GM19043 (cell line): ENCODE results near the gene OR2C3.

Experiments
- ATAC-seq: cut with Tn5 transposase; IDR thresholded peaks from one replicate; pipeline ENCODE4 v1.9.1; 2021; ENCODE audit warnings: low read depth; ENCODE audit not compliant: unreplicated experiment

Gene OR2C3

GRCh38 chr1:247536340-247536739 lies at the start of gene OR2C3:
Gene OR2C3 (minus strand): TSS chr1:247536440. CDS start chr1:247532511, 3,929 bp downstream.
- no peak for ATAC-seq

GRCh38 chr1:247578946-247579460 lies 42.8 kb upstream of the OR2C3 start:
- no peak for ATAC-seq

GRCh38 chr1:247576514-247576913 lies 40.3 kb upstream of the OR2C3 start:
- ATAC-seq = no peak

GRCh38 chr1:247574664-247575063 lies 38.4 kb upstream of the OR2C3 start:
- ATAC-seq = no peak

- ATAC-seq = no peak
Observed at GRCh38 chr1:247574236-247574635, 38.0 kb upstream of the OR2C3 start.

GRCh38 chr1:247562198-247562597 lies 26.0 kb upstream of the OR2C3 start:
- no peak for ATAC-seq

- no peak for ATAC-seq
Observed at GRCh38 chr1:247561711-247562110, 25.5 kb upstream of the OR2C3 start.

GRCh38 chr1:247557926-247558674 lies 21.9 kb upstream of the OR2C3 start:
- no peak for ATAC-seq

GRCh38 chr1:247552231-247552630 lies 16.0 kb upstream of the OR2C3 start:
- ATAC-seq = no peak

DNA sequence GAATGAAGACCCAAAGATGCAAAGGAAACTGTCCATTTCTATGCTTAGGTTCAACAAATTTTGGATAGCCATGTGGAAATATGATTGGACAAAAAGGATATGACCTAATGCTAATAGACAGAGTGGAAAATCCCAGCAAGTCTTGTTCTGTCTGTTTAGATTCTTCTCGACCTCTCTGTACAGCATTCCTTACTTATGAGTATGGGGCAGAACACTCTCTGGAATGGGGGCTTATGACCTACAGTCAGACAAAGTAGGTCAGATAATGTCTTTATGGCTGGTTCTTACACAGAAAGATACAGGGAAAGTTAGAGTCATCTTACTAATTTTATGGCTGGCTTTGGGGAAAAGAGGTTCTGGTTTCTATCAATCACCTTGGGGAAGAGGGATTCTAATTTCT lies 15.5 kb upstream of the OR2C3 start:
- no peak for ATAC-seq

DNA sequence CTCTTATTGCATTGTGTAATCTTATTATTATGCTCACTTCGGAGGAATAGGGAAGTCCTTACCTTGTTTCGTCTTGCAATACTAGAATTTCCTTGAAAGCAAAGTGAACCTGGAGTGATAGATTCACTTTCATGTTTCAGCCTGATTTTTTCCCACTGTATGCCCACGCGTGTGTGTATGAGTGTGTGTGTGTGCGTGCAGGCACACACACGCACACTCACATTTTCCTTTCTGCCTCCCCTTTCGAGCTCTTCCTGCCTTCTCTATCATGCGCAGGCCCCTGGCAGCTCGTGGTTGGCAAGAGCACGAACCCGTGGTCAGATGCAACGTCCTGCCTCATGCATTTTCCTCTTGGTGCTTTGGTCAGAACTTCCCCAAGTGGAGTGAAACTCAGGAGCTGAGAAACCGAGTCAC lies 12.5 kb upstream of the OR2C3 start, which contains the start of gene GCSAML:
TSS of gene GCSAML (plus strand) at position 366 of the 414 bp plus-strand sequence. CDS start 58 bp downstream, outside the sequence.
- ATAC-seq = no peak

GRCh38 chr1:247548092-247548491 lies 11.9 kb upstream of the OR2C3 start:
- no peak for ATAC-seq

DNA sequence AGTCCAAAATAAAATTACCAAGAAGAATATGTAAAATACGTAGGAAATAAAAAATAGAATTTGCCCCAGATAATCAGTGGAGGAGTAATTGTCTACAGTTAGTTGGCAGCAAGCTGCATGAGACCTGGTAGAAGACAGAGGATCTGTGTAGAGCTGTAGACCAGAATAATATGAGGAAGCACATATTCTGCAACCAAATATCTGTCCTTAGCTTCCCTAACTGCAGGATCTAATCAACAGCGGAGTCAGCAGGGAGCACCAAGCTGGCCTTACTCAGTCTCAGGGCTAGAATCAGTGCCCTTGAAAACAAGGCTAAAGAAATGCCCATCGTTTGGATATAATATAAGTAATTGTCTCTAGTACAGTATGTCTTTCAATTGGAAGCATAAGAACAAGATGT lies 6.6 kb upstream of the OR2C3 start:
- no peak for ATAC-seq

DNA sequence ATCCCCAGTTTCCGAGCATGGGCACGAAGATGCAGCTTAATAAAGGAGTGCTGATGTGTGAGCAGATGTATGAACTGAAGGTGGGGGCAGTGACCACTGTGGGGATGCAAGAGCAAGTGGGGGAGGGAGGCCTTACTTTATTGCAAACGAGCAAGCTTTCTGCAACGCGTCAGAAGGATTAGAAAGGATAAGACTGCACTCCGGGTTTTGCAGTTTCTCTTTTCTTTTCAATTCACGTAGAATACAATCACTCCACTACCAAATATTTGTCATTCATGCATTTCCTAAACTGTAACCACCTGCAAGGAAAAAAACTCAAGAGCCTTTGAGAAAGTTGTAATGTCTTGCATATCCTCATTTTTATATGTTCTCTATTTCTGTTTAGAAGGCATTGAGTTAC lies 4.3 kb upstream of the OR2C3 start:
- no peak for ATAC-seq

- no peak for ATAC-seq
Observed at GRCh38 chr1:247539215-247539614, 3.0 kb upstream of the OR2C3 start.

DNA sequence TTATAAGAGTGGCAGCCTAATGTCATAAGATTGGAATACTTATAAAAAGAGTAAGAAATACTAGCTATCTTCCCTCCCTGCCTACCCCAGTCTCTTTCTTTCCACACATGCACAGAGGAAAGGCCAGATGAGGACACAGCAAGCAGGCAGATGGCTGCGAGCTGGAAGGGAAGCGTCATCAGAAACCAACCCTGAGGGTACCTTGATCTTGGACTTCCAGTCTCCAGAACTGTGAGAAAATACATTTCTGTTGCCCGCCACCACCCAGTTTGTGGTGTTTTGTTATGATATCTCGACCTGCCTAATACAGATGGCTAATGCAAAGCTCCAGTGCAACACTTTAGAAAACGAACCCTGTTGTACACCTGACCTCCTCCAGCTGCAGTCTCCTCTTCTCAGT lies 2.3 kb upstream of the OR2C3 start:
- ATAC-seq = no peak

DNA sequence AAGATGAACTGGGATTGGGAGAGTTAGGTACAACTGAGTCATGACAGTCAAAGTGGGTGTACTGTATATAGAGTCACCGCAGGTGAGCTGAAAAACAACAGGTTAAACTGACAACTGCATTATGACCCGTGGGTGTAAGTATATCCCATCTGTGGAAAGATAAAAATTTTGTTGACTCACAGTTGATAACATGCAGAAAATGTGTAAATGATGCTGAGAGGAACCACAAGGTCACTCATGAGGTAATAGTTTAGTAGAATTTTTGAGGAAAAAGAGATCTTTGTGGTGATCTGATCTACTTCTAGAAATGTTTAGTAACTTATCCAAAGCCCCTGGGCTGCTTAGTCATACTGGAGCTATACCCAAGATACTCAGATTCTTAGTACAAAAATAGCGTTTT lies 838 bp downstream of the OR2C3 start:
- no peak for ATAC-seq

- no peak for ATAC-seq
Observed at GRCh38 chr1:247531937-247532336, 4.3 kb downstream of the OR2C3 start.

- no peak for ATAC-seq
Observed at GRCh38 chr1:247530785-247531184, 5.5 kb downstream of the OR2C3 start.

DNA sequence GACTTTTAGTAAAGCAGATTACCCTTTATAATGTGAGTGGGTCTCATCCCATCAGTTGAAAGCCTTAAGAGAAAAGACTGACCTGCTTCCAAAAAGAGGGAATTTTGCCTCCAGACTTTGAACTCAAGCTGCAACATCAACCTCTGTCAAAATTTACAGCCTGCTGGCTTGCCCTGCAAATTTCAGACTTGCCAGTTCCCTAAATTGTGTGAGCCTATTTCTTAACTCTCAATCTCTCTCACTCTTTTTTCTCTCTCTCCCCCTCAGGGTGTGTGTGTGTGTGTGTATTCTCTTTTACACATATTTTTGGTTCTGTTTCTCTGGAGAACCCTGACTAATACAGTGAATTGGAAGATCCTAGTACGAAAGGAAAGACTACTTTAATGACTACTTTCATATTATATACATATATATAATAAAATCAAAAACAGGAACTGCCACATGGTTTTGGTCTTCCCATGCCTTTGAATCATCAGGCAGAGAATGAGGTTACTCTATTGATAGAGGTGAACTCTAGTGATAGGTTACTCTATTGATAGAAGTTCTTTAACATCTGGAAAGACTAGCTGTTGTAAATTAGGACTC lies 6.4 kb downstream of the OR2C3 start:
- ATAC-seq = no peak

DNA sequence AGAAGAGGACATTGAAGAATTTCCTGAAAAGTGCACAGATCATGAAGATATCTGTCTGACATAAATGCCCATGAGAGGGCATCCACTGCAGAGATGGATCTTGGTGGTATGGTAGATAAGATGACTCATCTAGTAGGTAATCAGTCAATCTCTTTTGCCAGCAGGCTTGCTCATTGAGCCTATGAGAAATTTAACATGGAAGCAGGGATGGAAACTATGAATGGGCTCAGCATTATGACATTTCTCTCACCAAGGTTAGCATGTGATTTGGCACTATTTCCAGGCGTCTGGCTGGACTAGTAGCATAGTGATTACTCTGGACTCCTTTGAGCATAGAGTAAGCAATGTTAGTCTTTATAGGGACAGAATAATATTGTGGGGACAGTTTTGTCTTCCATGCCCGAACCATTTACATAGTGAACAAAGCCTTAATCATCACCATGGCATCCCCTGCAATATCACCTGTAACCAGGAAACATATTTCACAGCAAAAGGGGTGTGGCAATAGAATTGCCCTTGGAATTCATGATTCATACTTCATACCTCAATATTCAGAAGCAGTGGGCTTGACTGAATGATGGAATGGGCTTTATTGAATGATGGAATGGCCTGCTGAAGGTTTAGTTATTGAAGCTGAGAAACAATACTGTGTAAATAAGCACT lies 7.3 kb downstream of the OR2C3 start:
- ATAC-seq = no peak
